Stimulated activated CD4-positive, alpha-beta T cell treated with anti-CD3 and anti-CD28 coated beads, TNF-alpha, amount 100 ng/mL, for 4 hours (primary cell): ENCODE data around the gene KRT4.

Experiments used
- DNase-seq, 3 experiments: peaks; one replicate each; pipeline ENCODE4 v3.0.0-alpha.2; 2020; ENCODE audit warnings: low read depth in 3 of 3

Gene KRT4

DNA sequence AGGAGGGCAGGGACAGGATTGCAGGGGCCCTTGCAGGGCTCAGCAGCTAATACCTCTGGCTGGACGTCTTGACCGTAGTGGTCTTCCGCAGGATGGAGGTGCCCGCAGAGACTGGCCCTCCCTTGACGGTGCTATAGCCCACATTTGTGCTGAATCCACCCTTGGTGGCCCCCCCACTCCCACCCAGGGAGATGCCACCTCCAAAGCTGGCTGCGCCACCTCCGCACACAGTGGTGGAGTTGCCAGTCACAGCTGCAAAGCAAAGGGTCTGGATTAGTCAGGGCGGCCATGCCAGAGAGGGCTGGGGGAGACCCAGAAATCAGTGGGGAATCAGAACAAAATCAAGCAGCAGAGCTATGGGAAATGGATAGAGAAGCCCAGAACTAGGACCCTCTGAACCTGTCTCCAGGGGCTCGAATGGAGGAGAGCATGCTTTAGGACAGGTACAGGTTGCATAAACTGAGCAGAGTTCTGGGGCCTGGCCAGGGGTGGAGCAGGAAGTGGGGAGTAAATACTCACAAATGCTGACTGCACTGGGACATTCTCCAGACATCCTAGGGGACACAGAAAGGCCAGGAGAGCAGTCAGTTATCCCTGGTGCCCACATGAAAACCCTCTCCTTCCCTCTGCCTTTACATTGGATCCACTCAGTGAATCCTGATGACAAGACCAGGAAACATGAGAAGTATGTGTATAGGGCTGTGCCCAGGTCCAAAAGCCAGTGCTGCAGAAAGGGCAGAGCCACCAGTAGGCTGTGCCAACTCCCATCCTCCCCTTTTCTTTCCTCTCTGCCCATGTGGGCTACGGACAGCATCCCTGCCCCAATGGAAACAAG, 8.1 kb upstream of the KRT4 start:
- DNase-seq, result no peak

DNA sequence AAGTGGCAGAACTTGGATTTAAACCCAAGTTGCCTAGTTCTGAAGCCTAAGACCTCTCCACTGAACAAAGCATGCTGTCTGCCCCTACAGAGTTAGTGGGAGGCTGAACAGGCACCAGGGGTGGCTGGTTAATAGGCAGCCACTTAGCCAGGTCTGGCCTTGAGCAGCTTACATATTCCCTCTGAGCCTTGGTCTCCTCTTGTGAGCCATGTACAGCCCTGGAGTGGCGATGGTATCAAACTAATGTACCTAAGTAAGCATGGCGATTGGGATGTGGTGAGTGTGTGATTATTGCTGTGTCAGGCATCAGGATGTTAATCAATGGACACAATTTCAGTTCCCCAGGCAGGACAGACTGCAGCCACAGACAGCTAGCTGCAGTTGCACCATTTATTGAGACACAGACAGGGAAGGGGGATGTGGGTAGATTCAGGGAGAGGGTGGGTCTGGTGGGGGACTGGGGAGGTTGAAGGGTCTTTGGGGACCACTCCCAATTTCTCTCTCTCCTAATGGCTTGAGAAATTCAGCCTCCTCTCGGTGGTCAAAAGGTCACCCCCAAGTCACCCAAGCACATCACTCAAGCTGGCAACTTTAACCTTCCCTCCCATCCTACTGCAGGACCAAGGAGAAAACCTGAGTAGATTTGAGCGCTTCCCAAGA, 7.3 kb upstream of the KRT4 start:
- no peak for DNase-seq

DNA sequence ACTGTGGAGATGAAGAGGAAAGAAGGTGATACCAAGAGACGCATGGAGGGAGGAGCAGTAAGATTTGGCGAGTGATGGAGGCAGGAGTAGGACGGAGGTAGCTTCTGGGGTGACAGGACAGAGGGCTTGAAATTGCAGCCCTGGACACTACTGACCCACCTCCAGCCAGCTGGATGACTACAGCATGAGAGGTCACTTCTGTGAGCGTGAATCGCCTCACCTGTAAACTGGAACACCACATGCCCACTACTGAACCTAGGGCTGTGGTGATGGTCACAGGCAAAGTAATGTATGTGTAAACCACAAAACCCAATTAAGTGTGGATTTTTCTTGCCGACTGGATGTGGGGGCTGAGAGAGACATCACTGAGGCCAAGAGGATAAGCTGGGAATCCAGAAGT, 6.6 kb upstream of the KRT4 start:
- DNase-seq, result no peak

DNA sequence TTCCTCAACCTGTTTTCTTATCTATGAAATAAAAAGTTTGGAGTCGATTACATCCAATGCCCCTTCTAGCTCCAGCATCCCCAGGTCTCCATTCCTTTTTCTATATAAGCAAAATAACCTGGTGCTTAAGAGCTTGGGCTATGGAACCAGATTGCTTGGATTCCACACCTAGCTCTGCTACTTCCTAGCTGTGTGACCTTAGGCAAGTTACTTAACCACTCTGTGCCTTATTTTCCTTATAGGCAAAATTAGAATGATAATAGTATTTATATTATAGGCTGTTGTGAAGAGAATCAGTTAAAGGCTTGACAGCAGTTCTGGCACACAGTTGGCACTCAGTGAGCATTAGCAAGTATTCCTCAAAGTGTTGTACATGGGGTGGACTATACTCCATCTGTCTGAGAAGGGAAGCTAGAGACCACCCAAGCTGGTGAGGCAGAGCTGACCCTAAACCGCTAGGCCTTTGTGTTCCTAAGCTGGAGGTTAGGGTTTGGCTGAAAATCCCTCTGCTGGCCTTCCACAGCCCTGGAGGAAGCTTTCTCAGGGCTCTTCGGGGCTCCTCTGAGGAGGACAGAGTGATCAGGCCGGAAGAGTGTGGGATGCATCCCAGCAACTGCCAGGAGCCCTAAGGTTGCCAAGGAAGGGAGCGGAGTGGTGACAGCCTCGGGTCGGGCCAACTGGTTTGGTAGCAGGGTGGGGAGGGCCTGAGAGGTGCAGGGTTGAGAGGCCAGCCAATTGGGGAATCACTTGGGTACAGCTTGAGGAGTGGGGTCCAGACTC, 6.0 kb upstream of the KRT4 start:
- DNase-seq, result no peak

DNA sequence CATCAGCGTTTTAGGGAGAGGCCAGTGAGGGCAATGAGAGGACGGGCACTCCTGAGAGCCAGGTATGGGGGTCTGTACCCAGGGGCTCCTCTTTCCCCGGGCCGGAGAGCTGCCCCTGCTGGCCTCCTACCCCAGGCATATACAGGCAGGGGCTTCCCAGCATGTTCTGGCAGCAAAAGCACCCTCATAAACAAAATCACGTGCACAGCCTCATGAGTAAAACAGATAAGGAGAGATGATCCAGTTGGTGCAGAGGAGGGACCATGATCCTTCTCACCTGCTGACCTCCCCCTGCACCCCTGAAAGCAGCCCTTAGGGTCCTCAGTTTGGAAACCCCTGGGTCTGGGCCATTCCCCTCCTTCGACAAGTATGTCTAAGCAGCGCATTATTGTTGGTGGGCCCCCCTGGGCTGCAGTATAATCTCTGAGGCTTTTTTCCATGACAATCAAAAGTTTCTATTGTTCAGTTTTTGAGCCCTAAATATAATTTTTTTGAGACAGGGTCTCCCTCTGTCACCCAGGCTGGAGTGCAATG, 5.0 kb upstream of the KRT4 start:
- DNase-seq, result no peak

DNA sequence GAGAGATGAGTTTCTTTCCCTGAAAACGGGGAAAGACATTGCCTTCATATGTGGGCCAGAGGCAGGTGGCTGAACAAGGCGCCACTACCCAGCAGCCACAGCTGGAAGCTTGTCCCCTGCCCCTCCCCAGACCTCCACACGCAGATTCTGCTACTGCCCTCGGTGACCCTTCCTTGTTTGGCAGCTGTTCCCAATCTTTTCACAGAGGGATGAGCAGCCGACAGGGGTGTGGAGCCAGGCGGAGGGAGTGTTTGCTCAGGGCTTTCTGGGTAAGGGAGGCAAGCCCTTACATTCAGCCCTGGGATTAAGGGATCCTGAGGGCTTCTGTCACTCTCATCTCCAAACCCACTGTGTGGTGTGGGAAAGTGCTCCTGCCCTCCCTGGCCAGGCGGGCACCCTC, 4.5 kb upstream of the KRT4 start:
- no peak for DNase-seq

DNA sequence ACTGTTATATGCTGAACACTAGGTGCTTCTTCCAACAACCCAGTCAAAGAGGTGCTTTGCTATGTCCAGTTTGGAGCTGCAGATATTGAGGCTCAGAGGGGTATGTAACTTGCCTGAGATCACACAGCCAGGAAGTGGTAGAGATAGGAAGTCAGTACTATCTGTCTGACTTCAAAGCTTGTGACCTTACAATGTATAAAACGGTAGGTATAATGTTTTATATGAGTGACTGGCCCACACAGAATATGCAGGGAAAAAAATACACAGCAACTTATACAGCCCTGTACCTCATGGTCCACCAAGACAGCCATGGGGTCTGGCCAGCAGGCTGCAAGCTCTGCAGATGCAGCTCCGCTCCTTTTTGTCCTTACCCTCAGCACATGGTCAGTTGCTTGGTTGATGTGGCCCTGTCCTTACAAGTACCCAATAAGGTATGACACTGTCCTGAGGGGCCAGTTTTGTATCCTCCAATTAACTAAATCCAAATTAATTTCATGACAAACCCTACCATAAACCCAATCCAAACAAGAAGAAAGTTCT, 3.9 kb upstream of the KRT4 start:
- no peak for DNase-seq

DNA sequence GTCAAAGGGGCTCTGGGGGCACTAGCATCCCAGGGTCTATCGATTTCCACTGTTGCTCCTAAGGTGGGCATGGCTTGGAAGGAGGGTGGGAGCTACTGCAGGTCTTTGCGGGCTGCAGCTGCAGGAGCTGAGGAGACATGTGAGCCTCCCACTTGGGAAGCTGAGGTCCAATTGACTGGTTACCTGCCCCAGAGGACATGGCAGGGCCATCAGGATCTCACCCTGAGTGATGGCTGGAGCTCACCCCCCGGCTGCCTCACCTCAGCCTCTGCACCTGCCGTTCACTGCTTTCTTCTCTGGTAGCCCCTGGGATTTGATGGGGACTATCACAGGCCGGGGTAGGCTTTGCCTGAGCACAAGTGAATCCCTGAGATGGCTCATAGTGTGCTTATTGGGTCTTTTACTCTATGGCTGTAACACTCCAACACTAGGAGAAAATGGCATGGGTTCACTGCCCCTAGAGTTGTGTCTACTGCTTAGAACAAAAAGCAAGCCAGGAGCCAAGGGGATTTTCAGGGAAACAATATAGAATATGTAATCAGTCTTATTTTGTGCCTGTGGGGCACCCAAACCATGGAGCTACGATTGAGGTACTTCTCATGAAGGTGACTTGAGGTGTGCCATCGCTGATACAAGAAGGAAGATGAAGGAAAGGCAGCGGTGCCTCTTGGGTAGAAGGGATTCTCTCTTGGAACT, 3.2 kb upstream of the KRT4 start:
- no peak for DNase-seq

DNA sequence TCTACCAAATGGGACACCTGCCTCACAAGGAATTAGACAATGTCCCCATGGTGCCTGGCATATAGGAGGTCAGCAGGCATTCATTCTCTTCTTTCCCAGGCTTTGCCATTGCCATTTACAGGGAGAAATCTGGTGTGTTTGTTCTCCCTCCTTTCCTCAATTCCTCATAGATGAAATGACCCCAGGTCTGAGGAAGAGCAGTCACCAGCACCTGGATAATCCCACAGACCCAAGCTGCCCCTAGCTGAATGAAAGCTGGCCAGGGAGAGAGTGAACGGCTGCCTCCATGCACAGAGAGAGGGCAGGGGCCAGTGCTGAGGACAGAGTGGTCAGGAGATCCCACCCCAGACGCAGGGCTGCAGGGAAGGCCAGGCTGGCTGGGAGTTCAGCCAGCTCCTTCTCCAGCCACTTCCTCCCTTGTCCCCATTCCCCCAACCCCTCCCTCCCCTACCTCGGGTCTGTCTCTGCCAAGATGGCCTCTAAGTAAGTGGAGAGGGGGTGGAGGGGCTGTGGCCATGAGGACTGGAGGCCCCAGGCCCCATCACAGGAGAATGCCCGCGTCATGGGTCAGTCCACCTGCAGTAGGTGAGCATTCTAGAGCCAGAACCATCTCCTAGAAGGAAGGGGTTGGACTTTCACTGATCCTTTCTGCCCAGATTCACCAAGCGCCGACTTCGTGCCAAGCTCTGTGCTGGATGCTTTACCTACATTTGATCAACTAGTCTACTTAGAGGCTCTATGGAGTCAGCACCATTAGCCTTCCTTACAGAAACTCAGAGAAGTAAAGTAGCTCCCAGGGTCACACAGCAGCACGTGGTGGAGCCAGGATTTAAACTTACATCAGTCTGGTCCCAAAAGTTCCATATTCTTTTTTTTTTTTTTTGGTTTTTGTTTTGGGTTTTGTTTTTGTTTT, 2.0 kb upstream of the KRT4 start:
- no peak for DNase-seq

DNA sequence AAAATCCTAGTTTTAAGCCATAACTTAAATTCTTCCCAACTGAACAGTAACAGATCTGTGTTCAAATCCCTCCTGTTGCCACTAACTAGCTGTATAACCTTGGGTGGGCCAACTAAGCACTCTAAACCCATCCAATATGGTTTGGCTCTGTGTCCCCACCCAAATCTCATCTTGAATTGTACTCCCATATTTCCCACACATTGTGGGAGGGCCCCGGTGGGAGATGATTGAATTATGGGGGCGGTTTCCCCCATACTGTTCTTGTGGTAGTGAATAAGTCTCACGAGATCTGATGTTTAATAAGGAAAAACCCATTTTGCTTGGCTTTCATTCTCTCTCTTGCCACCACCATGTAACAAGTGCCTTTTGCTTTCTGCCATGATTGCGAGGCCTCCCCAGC, 1.2 kb upstream of the KRT4 start:
- no peak for DNase-seq

DNA sequence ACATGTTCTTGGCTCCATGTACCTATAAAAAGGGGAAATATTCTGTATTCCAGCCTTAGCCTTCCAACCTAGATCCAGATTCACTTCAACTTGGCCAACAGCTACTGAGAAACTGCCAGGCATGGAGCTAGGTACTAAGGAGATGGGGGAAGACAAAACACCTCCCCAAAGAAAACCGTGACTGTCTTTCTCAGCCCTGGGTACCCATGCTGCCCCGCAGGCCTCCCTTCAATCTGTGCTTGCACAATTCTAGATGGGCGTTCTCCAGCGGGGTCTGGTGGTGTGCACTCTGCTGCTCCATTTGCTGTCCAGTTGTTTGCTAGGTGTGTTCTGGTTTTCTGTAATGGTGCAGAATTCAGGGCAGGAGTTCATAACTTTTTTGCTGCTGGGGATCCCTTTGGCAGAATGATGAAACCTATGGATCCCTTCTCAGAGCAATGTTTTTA, 817 bp upstream of the KRT4 start:
- DNase-seq, result no peak

DNA sequence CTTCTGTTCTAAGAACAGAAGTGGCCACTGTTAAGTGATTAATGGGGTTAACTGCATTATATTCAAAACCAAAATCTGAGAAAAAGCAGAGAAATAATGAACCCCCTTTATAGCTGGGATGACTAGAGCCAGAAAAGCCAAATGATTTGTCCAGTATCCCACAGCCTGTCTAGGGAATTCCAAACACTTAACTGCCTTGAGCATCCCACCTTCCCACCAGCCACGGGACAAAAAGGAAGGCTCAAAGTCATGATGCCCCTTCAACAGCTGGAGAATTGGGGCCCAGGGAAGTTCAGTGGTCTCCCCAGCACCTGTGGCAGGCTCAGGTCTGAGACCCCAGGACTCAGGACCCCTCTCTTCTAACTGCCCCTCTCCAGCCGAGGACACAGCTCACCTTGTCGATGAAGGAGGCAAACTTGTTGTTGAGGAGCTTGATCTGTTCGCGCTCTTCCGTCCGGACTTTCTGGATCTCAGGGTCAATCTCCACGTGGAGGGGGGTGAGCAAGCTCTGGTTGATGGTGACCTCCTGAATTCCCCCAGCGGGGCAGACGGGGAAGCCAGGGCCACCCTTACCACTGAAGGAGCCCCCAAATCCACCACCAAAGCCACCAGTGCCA, 605 bp downstream of the KRT4 start:
- DNase-seq, result no peak

DNA sequence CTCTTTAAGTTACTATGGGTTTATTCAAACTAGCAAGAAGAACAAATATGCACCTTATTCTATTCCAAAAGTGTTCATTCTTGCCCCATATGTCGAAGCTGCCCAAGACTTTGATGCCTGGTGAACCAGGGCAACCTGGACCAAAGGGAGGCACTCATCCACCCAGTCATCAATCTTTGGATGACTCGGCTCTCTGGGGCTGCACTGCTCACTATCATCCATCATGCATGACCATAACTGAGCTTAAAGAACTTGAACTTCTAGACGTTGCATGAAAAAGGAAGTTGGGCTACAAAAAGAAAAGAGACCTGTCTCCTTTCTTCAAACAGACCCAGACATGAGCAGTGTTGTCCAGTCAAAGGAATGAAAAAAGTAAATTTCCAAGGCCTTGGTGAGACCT, 1.2 kb downstream of the KRT4 start:
- no peak for DNase-seq

DNA sequence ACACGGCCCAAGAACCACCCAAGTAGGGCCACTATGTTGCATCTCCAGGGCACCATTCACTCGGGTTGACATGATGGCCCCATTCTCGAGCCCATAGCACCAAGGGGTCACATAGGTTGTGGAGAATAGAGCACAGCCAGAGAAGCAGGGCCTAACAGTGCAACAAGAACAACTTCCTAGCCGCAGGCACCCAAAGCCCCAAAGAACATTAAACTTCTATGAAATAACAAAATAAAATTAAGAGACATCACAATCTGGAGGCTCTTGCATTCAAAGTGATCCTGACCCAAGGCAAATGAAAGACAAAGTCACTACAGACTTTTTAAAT, 1.9 kb downstream of the KRT4 start:
- DNase-seq, result no peak

DNA sequence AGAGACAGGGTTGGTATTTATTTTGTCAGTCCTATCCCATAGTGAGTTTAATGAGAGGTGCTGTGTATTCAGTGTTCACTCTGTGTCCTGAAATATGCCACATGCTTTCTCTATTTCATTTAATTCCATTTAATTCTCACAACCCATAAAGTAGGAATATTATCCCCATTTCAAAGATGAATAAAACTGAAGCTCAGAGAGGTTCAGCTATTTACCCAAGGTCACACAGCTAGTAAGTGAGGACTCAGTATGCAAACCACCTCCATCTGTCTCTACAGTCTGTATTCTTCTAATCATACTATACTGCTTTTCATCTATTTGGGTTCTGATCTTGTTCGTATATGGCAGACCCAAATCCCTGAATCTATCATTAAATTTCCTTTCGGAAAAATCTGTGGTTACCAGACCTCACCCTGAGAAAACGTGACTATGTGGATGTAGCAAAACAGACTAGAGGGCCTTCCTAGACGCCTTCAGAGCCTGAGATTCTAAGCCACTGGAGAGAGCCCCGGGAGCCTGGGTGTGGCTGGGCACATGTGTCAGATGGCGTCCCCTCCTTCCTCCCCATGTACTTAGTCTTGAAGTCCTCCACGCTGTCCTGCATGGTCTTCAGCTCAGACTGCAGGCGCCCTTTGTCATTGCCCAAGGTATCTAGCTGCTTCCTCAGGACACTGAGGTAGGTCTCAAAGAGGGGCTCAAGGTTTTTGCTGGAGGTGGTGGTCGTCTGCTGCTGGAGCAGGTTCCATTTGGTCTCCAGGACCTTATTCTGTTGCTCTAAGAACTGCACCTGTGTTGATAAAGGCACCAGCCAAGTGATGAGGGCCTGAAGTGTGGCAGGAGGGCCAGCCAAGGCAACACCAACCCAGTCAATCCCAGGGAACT, 2.5 kb downstream of the KRT4 start:
- DNase-seq, result no peak

DNA sequence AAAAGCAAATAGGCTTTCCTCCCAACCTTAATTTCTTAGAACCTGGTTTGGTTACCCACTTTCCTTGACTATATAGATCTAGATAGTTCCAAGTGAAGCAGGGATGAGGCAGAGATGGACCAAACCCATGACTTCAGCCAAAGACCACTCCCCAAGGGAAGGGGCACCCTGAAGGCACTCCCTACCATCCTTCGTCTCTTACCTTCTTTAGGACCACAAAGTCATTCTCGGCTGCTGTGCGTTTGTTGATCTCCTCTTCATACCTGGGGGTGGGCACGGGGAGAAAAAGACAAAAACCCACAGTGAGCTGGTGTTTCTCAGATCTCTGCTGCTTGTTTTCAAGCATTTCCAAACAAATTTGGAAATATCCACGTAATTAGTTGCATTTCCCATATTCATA, 3.4 kb downstream of the KRT4 start:
- DNase-seq, result no peak

DNA sequence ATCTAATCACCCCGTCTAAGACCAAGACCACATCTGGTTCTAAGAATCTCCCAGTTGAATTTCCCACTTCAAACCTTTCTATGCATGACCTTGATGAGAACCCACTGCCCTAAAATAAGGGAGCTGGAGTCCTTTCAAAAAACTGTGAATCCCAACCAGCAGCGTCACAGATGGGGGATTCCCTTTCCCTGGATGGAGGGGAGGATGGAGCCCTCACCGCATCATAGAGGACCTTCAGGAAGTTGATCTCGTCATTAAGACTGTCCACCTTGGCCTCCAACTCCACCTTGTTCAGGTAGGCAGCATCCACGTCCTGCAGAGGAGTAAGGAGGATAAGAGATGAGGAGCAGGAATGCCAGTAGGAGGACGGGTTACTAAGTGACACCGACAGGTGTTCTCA, 4.8 kb downstream of the KRT4 start:
- no peak for DNase-seq

DNA sequence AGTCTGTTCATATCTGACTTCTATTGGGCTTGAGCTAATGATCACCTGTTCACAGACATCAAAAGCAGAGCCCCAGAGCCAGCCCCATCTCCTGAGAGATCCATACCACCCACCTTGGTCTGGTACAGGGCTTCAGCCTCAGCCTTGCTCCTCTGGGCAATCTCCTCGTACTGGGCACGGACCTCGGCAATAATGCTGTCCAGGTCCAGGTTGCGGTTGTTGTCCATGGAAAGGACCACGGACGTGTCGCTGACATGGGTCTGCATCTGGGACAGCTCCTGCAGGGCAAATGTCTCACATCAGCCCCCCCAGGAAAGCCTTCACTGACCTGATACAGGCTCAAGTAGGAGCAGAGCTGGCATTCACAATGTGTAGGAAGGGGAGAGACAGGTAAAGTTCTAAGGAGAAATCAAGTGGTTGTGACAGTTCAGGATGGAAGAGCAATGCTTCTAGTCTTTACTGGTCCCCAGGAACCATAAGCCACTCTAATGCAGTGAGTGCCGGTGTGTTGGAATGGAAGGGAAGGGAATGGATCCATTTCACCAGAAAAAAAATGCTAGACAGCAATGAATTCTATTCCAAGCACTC, 5.2 kb downstream of the KRT4 start:
- no peak for DNase-seq
